Mesothelial cell of epicardium (in vitro differentiated cells): ENCODE data around the gene TRAFD1. TPM values are rescaled to one million over a fixed set of nuclear protein-coding genes. Genes with fewer than 3 reads are reported as not detected.
"Not testable (repeated sequence)": the region's sequence is repeated elsewhere in the genome, so short reads cannot be mapped to it uniquely, and the experiment has no call there.

Experiments
- DNase-seq, 2 experiments: peaks; one replicate each; pipeline ENCODE4 v3.0.0; 2021; ENCODE audit warnings: low spot score in 2 of 2; ENCODE audit not compliant: unreplicated experiment in 2 of 2
- H3K27ac Mint-ChIP-seq: 2 replicates; pipeline ENCODE4 v1.8.0; 2021; ENCODE audit warnings: mixed read lengths
- H3K27me3 Mint-ChIP-seq: 2 replicates; pipeline ENCODE4 v1.8.0; 2021; ENCODE audit warnings: low read depth, mixed read lengths
- H3K36me3 Mint-ChIP-seq: 2 replicates; pipeline ENCODE4 v1.8.0; 2021; ENCODE audit warnings: mixed read lengths
- H3K4me1 Mint-ChIP-seq: 2 replicates; pipeline ENCODE4 v1.8.0; 2021; ENCODE audit warnings: mixed read lengths
- H3K4me3 Mint-ChIP-seq: 2 replicates; pipeline ENCODE4 v1.8.0; 2021; ENCODE audit warnings: mild to moderate bottlenecking, moderate library complexity, mixed read lengths
- H3K9me3 Mint-ChIP-seq: 2 replicates; pipeline ENCODE4 v1.8.0; 2021; ENCODE audit warnings: mixed read lengths
- CTCF ChIP-seq: fragments of 200-600 bp; sonication (generic); IDR thresholded peaks from one replicate; pipeline ENCODE4 v1.5.0; 2021; ENCODE audit warnings: antibody characterized with exemption; ENCODE audit not compliant: unreplicated experiment
- total RNA-seq: library from RNA; stranded (reverse); gene quantifications from 3 replicates; pipeline ENCODE4 v1.2.1, GENCODE V29; 2021

The TRAFD1 gene
- total RNA-seq, 1 donor from 2014 or later = 36.5 TPM

GRCh38 chr12:112148031-112148513, 22.7 kb downstream of the TRAFD1 start:
- H3K27ac Mint-ChIP-seq = peak overlapping the region; percentile 95
- no peaks in the 10 kb centered on the region for H3K9me3 Mint-ChIP-seq
- H3K4me1 Mint-ChIP-seq = peaks cover 16% of the 10 kb centered on the region
- DNase-seq = peak in 1 of 2 experiments; percentile 65
- H3K36me3 Mint-ChIP-seq = peaks cover 50% of the 10 kb centered on the region
- no peak overlapping the region for H3K4me3 Mint-ChIP-seq
- no peak for TF ChIP-seq CTCF
- no peaks in the 10 kb centered on the region for H3K27me3 Mint-ChIP-seq

GRCh38 chr12:112149596-112149995, 24.2 kb downstream of the TRAFD1 start:
- peaks cover 16% of the 10 kb centered on the region for H3K4me1 Mint-ChIP-seq
- no peak for TF ChIP-seq CTCF
- peaks cover 61% of the 10 kb centered on the region for H3K36me3 Mint-ChIP-seq
- no peak overlapping the region for H3K4me3 Mint-ChIP-seq
- no peak for DNase-seq
- peak overlapping the region; percentile 85 for H3K27ac Mint-ChIP-seq
- peaks cover 6% of the 10 kb centered on the region for H3K9me3 Mint-ChIP-seq
- no peaks in the 10 kb centered on the region for H3K27me3 Mint-ChIP-seq

- DNase-seq = no peak
- no peak for TF ChIP-seq CTCF
- H3K4me1 Mint-ChIP-seq = peaks cover 16% of the 10 kb centered on the region
- H3K9me3 Mint-ChIP-seq = peaks cover 23% of the 10 kb centered on the region
- no peaks in the 10 kb centered on the region for H3K27me3 Mint-ChIP-seq
- peaks cover 67% of the 10 kb centered on the region for H3K36me3 Mint-ChIP-seq
- H3K4me3 Mint-ChIP-seq = no peak overlapping the region
- no peak overlapping the region for H3K27ac Mint-ChIP-seq
Measured at GRCh38 chr12:112151766-112152541, 26.6 kb downstream of the TRAFD1 start.

GRCh38 chr12:112153181-112153892, 28.0 kb downstream of the TRAFD1 start:
- Mint-ChIP-seq H3K4me3 (no peak overlapping the region), H3K36me3 (peaks cover 76% of the 10 kb centered on the region), H3K27me3 (no peaks in the 10 kb centered on the region), H3K9me3 (peaks cover 36% of the 10 kb centered on the region), H3K27ac (no peak overlapping the region), H3K4me1 (peaks cover 11% of the 10 kb centered on the region)
- DNase-seq = no peak
- TF ChIP-seq CTCF = no peak

GRCh38 chr12:112153893-112154219, 28.5 kb downstream of the TRAFD1 start:
- peaks cover 76% of the 10 kb centered on the region for H3K36me3 Mint-ChIP-seq
- H3K9me3 Mint-ChIP-seq = peaks cover 38% of the 10 kb centered on the region
- no peaks in the 10 kb centered on the region for H3K27me3 Mint-ChIP-seq

GRCh38 chr12:112158461-112159145, 33.2 kb downstream of the TRAFD1 start:
- Mint-ChIP-seq H3K36me3 (peaks cover 81% of the 10 kb centered on the region), H3K9me3 (peaks cover 40% of the 10 kb centered on the region)
- not testable (repeated sequence) for DNase-seq, H3K4me3 Mint-ChIP-seq, H3K27me3 Mint-ChIP-seq, H3K27ac Mint-ChIP-seq, H3K4me1 Mint-ChIP-seq

More at GRCh38 chr12:112153893-112154219, 28.5 kb downstream of the TRAFD1 start:
- H3K4me3 Mint-ChIP-seq = no peak overlapping the region
- no peak for DNase-seq
- no peak for TF ChIP-seq CTCF
- peaks cover 5% of the 10 kb centered on the region for H3K4me1 Mint-ChIP-seq
- H3K27ac Mint-ChIP-seq = no peak overlapping the region
